ENCODE results near the gene TAS2R40. TPM values are rescaled to one million over a fixed set of nuclear protein-coding genes. Genes with fewer than 3 reads are reported as not detected.

The TAS2R40 gene
- total RNA-seq, 1 donor, result not detected

- TF ChIP-seq CTCF (IDR thresholded peaks at IDR 0.05; ENCODE audit: insufficient read depth, low read depth, low read length), result no peak
- no peak overlapping the region for H3K4me3 ChIP-seq (ENCODE audit: low read depth, low read length)
- DNase-seq (ENCODE audit: low read depth), result no peak
Observed at GRCh38 chr7:143222782-143223181, 945 bp downstream of the TAS2R40 start.

- no peak for DNase-seq (ENCODE audit: low read depth)
- no peak for TF ChIP-seq CTCF (IDR thresholded peaks at IDR 0.05; ENCODE audit: insufficient read depth, low read depth, low read length)
- H3K4me3 ChIP-seq (ENCODE audit: low read depth, low read length), result no peak overlapping the region
Observed at GRCh38 chr7:143223784-143224183, 1.9 kb downstream of the TAS2R40 start.

GRCh38 chr7:143225047-143225446 lies 3.2 kb downstream of the TAS2R40 start:
- no peak overlapping the region for H3K4me3 ChIP-seq (ENCODE audit: low read depth, low read length)
- no peak for TF ChIP-seq CTCF (IDR thresholded peaks at IDR 0.05; ENCODE audit: insufficient read depth, low read depth, low read length)
- DNase-seq (ENCODE audit: low read depth), result no peak

- no peak for DNase-seq (ENCODE audit: low read depth)
- no peak for TF ChIP-seq CTCF (IDR thresholded peaks at IDR 0.05; ENCODE audit: insufficient read depth, low read depth, low read length)
- no peak overlapping the region for H3K4me3 ChIP-seq (ENCODE audit: low read depth, low read length)
Observed at GRCh38 chr7:143227806-143228205, 6.0 kb downstream of the TAS2R40 start.

GRCh38 chr7:143229054-143229790 lies 7.4 kb downstream of the TAS2R40 start:
- TF ChIP-seq CTCF (IDR thresholded peaks at IDR 0.05; ENCODE audit: insufficient read depth, low read depth, low read length), result no peak
- DNase-seq (ENCODE audit: low read depth), result no peak
- no peak overlapping the region for H3K4me3 ChIP-seq (ENCODE audit: low read depth, low read length)

- no peak for DNase-seq (ENCODE audit: low read depth)
- H3K4me3 ChIP-seq (ENCODE audit: low read depth, low read length), result no peak overlapping the region
- no peak for TF ChIP-seq CTCF (IDR thresholded peaks at IDR 0.05; ENCODE audit: insufficient read depth, low read depth, low read length)
Observed at GRCh38 chr7:143230602-143231457, 9.0 kb downstream of the TAS2R40 start.
